Stimulated activated CD4-positive, alpha-beta T cell treated with anti-CD3 and anti-CD28 coated beads, Interleukin-12 subunit alpha, Interleukin-12 subunit beta, amount 100 ng/mL, for 24 hours (primary cell): Measurements from ENCODE around the gene THRB.

Experiments
- DNase-seq, 2 experiments: peaks; one replicate each; pipeline ENCODE4 v3.0.0-alpha.2; 2020; ENCODE audit warnings: low read depth in 2 of 2

Gene THRB

GRCh38 chr3:24494618-24495325 lies at the start of gene THRB:
THRB (minus strand) TSS chr3:24494850.
- DNase-seq: no peak

- no peak for DNase-seq
Measured at GRCh38 chr3:24541935-24542334, 47.3 kb upstream of the THRB start.

- DNase-seq: no peak
Measured at GRCh38 chr3:24540821-24541220, 46.2 kb upstream of the THRB start.

GRCh38 chr3:24539699-24540098 lies 45.0 kb upstream of the THRB start:
- DNase-seq: no peak

GRCh38 chr3:24538891-24539290 lies 44.2 kb upstream of the THRB start:
- DNase-seq: no peak

GRCh38 chr3:24533561-24534193 lies 39.0 kb upstream of the THRB start:
- DNase-seq: no peak

GRCh38 chr3:24530471-24530870 lies 35.8 kb upstream of the THRB start:
- no peak for DNase-seq

GRCh38 chr3:24529210-24529609 lies 34.6 kb upstream of the THRB start:
- no peak for DNase-seq

GRCh38 chr3:24526640-24527212 lies 32.1 kb upstream of the THRB start:
- no peak for DNase-seq

GRCh38 chr3:24525557-24525956 lies 30.9 kb upstream of the THRB start:
- DNase-seq: no peak

- no peak for DNase-seq
Measured at GRCh38 chr3:24525022-24525421, 30.4 kb upstream of the THRB start.

GRCh38 chr3:24523988-24524727 lies 29.5 kb upstream of the THRB start:
- DNase-seq: no peak

GRCh38 chr3:24523215-24523614 lies 28.6 kb upstream of the THRB start:
- DNase-seq: no peak

GRCh38 chr3:24522146-24522579 lies 27.5 kb upstream of the THRB start:
- DNase-seq: no peak

- no peak for DNase-seq
Measured at GRCh38 chr3:24521420-24522145, 26.9 kb upstream of the THRB start.

GRCh38 chr3:24520976-24521419 lies 26.3 kb upstream of the THRB start:
- no peak for DNase-seq

GRCh38 chr3:24520101-24520495 lies 25.4 kb upstream of the THRB start:
- no peak for DNase-seq

- DNase-seq: no peak
Measured at GRCh38 chr3:24519368-24520100, 24.9 kb upstream of the THRB start.

GRCh38 chr3:24518990-24519367 lies 24.3 kb upstream of the THRB start:
- no peak for DNase-seq

GRCh38 chr3:24514119-24514518 lies 19.5 kb upstream of the THRB start:
- no peak for DNase-seq

- DNase-seq: no peak
Measured at GRCh38 chr3:24513463-24513862, 18.8 kb upstream of the THRB start.
